ENCODE results near the gene HSPB2.

The HSPB2 gene

DNA sequence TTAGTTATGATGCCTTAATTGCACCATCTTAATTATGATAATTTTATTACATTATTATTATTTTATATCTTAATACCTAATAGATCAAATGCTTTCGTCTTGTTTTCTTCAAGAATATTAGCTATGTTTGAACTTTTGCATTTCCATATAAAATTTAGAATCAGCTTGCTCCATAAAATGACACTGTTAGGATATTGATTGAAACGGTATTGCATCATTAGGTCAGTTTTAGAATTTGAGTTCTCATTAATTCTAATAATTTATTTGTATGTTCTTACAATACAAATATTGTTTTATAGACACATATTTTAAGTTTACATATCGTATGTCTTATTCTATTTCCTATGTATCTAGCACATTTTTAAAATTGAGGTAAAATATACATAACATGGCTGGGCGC is 26.5 kb upstream of the HSPB2 start:
- Histone ChIP-seq H3K4me3 (ENCODE audit: low read depth in 1 of 2, low read length in 2 of 2) (no peak overlapping the region), H3K36me3 (ENCODE audit: insufficient read depth, low read length) (no peaks in the 10 kb centered on the region), H4K20me1 (ENCODE audit: insufficient read depth, low read length) (no peaks in the 10 kb centered on the region), H3K4me1 (ENCODE audit: insufficient read depth, low read length) (no peaks in the 10 kb centered on the region), H2AFZ (ENCODE audit: low read depth, low read length) (no peak overlapping the region), H3K9ac (ENCODE audit: low read depth, low read length) (no peak overlapping the region), H3K27me3 (ENCODE audit: insufficient read depth, low read length, poor library complexity) (no peaks in the 10 kb centered on the region), H3K27ac (ENCODE audit: low read length) (no peak overlapping the region), H3K79me2 (ENCODE audit: insufficient read depth, low read length) (no peaks in the 10 kb centered on the region), H3K9me3 (ENCODE audit: insufficient read depth, low read length, severe bottlenecking) (no peaks in the 10 kb centered on the region), H3K4me2 (ENCODE audit: insufficient read depth, low read length) (no peak overlapping the region)
- DNase-seq (no peak), ATAC-seq (ENCODE audit: insufficient read depth, low read depth) (no peak)
- TF ChIP-seq, protein P1, sequence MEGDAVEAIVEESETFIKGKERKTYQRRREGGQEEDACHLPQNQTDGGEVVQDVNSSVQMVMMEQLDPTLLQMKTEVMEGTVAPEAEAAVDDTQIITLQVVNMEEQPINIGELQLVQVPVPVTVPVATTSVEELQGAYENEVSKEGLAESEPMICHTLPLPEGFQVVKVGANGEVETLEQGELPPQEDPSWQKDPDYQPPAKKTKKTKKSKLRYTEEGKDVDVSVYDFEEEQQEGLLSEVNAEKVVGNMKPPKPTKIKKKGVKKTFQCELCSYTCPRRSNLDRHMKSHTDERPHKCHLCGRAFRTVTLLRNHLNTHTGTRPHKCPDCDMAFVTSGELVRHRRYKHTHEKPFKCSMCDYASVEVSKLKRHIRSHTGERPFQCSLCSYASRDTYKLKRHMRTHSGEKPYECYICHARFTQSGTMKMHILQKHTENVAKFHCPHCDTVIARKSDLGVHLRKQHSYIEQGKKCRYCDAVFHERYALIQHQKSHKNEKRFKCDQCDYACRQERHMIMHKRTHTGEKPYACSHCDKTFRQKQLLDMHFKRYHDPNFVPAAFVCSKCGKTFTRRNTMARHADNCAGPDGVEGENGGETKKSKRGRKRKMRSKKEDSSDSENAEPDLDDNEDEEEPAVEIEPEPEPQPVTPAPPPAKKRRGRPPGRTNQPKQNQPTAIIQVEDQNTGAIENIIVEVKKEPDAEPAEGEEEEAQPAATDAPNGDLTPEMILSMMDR (IDR thresholded peaks at IDR 0.05; ENCODE audit: borderline replicate concordance, extremely low read depth, low read length, poor library complexity, severe bottlenecking) = no peak
- no peak for TF ChIP-seq EZH2 (IDR thresholded peaks at IDR 0.05; ENCODE audit: borderline replicate concordance, low read depth, low read length, severe bottlenecking)

DNA sequence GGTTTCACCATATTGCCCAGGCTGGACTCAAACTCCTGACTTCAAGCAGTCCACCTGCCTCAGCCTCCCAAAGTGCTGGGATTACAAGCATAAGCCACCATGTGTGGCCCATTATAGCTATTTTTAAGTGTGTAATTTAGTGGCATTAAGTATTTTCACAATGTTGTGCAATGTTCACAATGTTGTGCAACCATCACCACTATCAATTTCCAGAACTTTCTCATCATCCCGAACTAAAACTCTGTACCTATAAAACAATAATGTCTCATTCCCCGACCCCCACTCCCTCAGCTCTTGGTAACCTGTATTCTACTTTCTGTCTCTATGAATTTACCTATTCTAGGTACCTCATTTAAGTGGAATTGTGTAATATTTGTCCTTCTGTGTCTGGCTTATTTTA is 25.7 kb upstream of the HSPB2 start:
- no peak overlapping the region for H3K4me2 ChIP-seq (ENCODE audit: insufficient read depth, low read length)

DNA sequence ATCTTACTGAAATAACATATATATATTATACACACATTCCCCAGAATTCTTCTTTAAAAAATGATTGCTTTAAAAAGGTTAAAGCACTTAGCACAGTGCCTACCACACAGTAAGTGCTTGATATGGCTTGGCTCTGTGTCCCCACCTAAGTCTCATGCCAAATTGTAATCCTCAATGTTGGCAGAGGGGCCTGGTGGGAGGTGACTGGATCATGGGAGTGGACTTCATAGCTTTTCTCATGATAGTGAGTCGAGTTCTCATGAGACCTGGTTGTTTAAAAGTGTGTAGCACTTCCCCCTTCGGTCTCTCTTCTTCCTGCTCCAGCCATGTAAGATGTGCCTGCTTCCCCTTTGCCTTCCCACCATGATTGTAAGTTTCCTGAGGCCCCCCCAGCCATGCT is 7.1 kb upstream of the HSPB2 start:
- Histone ChIP-seq H4K20me1 (ENCODE audit: insufficient read depth, low read length) (no peaks in the 10 kb centered on the region), H3K27ac (ENCODE audit: low read length) (no peak overlapping the region), H2AFZ (ENCODE audit: low read depth, low read length) (no peak overlapping the region), H3K9me3 (ENCODE audit: insufficient read depth, low read length, severe bottlenecking) (no peaks in the 10 kb centered on the region), H3K4me1 (ENCODE audit: insufficient read depth, low read length) (no peaks in the 10 kb centered on the region), H3K4me2 (ENCODE audit: insufficient read depth, low read length) (no peak overlapping the region), H3K27me3 (ENCODE audit: insufficient read depth, low read length, poor library complexity) (peaks cover 4% of the 10 kb centered on the region), H3K36me3 (ENCODE audit: insufficient read depth, low read length) (no peaks in the 10 kb centered on the region), H3K79me2 (ENCODE audit: insufficient read depth, low read length) (no peaks in the 10 kb centered on the region), H3K9ac (ENCODE audit: low read depth, low read length) (no peak overlapping the region), H3K4me3 (ENCODE audit: low read depth in 1 of 2, low read length in 2 of 2) (no peak overlapping the region)
- ATAC-seq (ENCODE audit: insufficient read depth, low read depth) = no peak
- DNase-seq = no peak
- TF ChIP-seq, protein P1 (IDR thresholded peaks at IDR 0.05; ENCODE audit: borderline replicate concordance, extremely low read depth, low read length, poor library complexity, severe bottlenecking) = no peak
- TF ChIP-seq EZH2 (IDR thresholded peaks at IDR 0.05; ENCODE audit: borderline replicate concordance, low read depth, low read length, severe bottlenecking) = no peak

More for the DNA sequence above, 25.7 kb upstream of the HSPB2 start:
- H3K9ac ChIP-seq (ENCODE audit: low read depth, low read length) = no peak overlapping the region
- ATAC-seq (ENCODE audit: insufficient read depth, low read depth) (no peak), DNase-seq (no peak)
- no peak overlapping the region for H3K27ac ChIP-seq (ENCODE audit: low read length)
- no peak overlapping the region for H2AFZ ChIP-seq (ENCODE audit: low read depth, low read length)
- no peaks in the 10 kb centered on the region for H3K9me3 ChIP-seq (ENCODE audit: insufficient read depth, low read length, severe bottlenecking)
- no peaks in the 10 kb centered on the region for H4K20me1 ChIP-seq (ENCODE audit: insufficient read depth, low read length)
- H3K4me1 ChIP-seq (ENCODE audit: insufficient read depth, low read length) = no peaks in the 10 kb centered on the region
- H3K36me3 ChIP-seq (ENCODE audit: insufficient read depth, low read length) = no peaks in the 10 kb centered on the region
- TF ChIP-seq, protein P1 (IDR thresholded peaks at IDR 0.05; ENCODE audit: borderline replicate concordance, extremely low read depth, low read length, poor library complexity, severe bottlenecking) = no peak
- TF ChIP-seq EZH2 (IDR thresholded peaks at IDR 0.05; ENCODE audit: borderline replicate concordance, low read depth, low read length, severe bottlenecking) = no peak
- H3K79me2 ChIP-seq (ENCODE audit: insufficient read depth, low read length) = no peaks in the 10 kb centered on the region
- no peaks in the 10 kb centered on the region for H3K27me3 ChIP-seq (ENCODE audit: insufficient read depth, low read length, poor library complexity)
- H3K4me3 ChIP-seq (ENCODE audit: low read depth in 1 of 2, low read length in 2 of 2) = no peak overlapping the region

DNA sequence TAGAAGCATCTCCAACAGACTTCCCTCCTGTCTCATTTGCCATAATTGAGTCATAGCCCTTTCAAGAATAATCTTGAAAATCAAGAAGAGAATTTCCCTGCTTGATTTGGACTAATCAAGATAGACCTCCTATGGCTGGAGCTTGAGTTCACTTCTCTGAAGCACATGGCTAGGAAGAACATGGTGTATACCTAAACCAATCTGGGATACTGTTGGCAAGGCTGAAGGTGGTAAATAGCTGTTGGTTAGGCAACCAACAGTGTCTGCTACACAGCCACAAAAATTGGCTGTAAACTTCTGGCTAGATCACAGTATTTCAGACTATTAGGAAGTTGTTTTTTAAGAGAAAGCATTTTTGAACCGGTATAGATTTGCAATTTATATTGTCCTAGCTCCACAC is 5.9 kb upstream of the HSPB2 start:
- H3K4me3 ChIP-seq (ENCODE audit: low read depth in 1 of 2, low read length in 2 of 2) = no peak overlapping the region
- no peaks in the 10 kb centered on the region for H3K9me3 ChIP-seq (ENCODE audit: insufficient read depth, low read length, severe bottlenecking)
- no peak overlapping the region for H3K27ac ChIP-seq (ENCODE audit: low read length)
- TF ChIP-seq, protein P1 (IDR thresholded peaks at IDR 0.05; ENCODE audit: borderline replicate concordance, extremely low read depth, low read length, poor library complexity, severe bottlenecking) = no peak
- TF ChIP-seq EZH2 (IDR thresholded peaks at IDR 0.05; ENCODE audit: borderline replicate concordance, low read depth, low read length, severe bottlenecking) = no peak
- no peak overlapping the region for H3K4me2 ChIP-seq (ENCODE audit: insufficient read depth, low read length)
- no peak overlapping the region for H2AFZ ChIP-seq (ENCODE audit: low read depth, low read length)
- no peaks in the 10 kb centered on the region for H4K20me1 ChIP-seq (ENCODE audit: insufficient read depth, low read length)
- ATAC-seq (ENCODE audit: insufficient read depth, low read depth) = no peak
- H3K36me3 ChIP-seq (ENCODE audit: insufficient read depth, low read length) = no peaks in the 10 kb centered on the region
- no peak for DNase-seq
- H3K9ac ChIP-seq (ENCODE audit: low read depth, low read length) = no peak overlapping the region
- H3K79me2 ChIP-seq (ENCODE audit: insufficient read depth, low read length) = no peaks in the 10 kb centered on the region
- peaks cover 4% of the 10 kb centered on the region for H3K27me3 ChIP-seq (ENCODE audit: insufficient read depth, low read length, poor library complexity)
- H3K4me1 ChIP-seq (ENCODE audit: insufficient read depth, low read length) = no peaks in the 10 kb centered on the region

All from DND-41 (cell line).